Measurements from ENCODE around the gene UCP3. TPM values are rescaled to one million over a fixed set of nuclear protein-coding genes. Genes with fewer than 3 reads are reported as not detected.

The UCP3 gene
- total RNA-seq, 1 experiment from 2014 or later, result 1.3 TPM

DNA sequence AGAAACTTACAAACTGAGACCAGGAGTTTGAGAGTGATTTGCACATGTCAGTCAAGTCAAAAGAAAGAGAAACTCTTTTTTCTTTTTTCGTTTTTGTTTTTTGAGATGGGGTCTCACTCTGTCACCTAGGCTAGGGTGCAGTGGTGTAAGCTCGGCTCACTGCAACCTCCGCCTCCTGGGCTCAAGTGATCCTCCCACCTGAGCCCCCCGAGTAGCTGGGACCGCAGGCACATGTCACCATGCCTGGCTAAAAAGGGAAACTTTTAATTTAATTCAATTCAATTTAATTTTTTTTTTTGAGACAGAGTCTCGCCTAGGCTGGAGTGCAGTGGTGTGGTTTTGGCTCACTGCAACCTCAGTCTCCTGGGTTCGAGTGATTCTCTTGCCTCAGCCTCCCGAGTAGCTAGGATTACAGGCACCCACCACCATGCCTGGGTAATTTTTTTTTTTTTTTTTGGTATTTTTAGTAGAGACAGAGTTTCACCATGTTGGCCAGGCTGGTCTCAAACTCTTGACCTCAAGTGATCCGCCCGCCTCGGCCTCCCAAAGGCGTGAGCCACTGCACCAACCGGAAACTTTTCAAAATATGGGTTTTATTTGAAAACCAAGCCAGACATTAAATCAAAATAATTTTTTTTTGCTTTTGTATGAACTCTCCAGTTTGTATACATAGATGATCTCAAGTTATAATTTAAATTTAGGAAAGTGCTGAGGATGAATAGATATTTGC lies 9.9 kb downstream of the UCP3 start:
- ATAC-seq, result no peak
- Histone ChIP-seq H4K20me1 (ENCODE audit: insufficient read depth) (no peaks in the 10 kb centered on the region), H3K4me1 (ENCODE audit: control insufficient read depth in 1 of 2, insufficient read depth in 2 of 2, low read length in 2 of 2) (no peaks in the 10 kb centered on the region), H3K9ac (ENCODE audit: low read length) (no peak overlapping the region), H2AFZ (ENCODE audit: low read depth, low read length, poor library complexity, severe bottlenecking) (no peak overlapping the region), H3K79me2 (ENCODE audit: insufficient read depth, low read length) (no peaks in the 10 kb centered on the region), H3K4me3 (replicated peaks in 1 of 2; ENCODE audit: low read depth in 1 of 2, low read length in 2 of 2) (no peak overlapping the region), H3K27me3 (ENCODE audit: insufficient read depth, low read length) (no peaks in the 10 kb centered on the region), H3K27ac (ENCODE audit: low read depth, low read length) (no peak overlapping the region), H3K36me3 (ENCODE audit: control insufficient read depth in 1 of 2, insufficient read depth in 2 of 2, low read length in 2 of 2) (no peaks in the 10 kb centered on the region), H3K9me2 (ENCODE audit: insufficient read depth) (no peaks in the 10 kb centered on the region), H3K9me3 (ENCODE audit: control insufficient read depth in 1 of 2, insufficient read depth in 1 of 2, low read depth in 1 of 2, low read length in 2 of 2) (no peaks in the 10 kb centered on the region), H3K4me2 (ENCODE audit: low read length) (no peak overlapping the region)
- intact Hi-C loops (cut with micrococcal nuclease), result no loop called here
- no peak for DNase-seq (ENCODE audit: low read depth, low spot score)
- TF ChIP-seq SP1 (IDR thresholded peaks at IDR 0.05; ENCODE audit: low read depth) (no peak), MAX (IDR thresholded peaks at IDR 0.05) (no peak), ELF1 (IDR thresholded peaks at IDR 0.05; ENCODE audit: borderline replicate concordance, low read depth) (no peak), ATF3 (IDR thresholded peaks at IDR 0.05) (no peak), EZH2phosphoT487 (IDR thresholded peaks at IDR 0.05; ENCODE audit: borderline replicate concordance) (no peak), POLR2A (IDR thresholded peaks at IDR 0.05; ENCODE audit: borderline replicate concordance, extremely low read depth, insufficient read depth, insufficient read length) (no peak), FOSL1 (IDR thresholded peaks at IDR 0.05; ENCODE audit: low read depth) (no peak), CEBPB (IDR thresholded peaks at IDR 0.05; ENCODE audit: low read depth) (no peak), EGR1 (IDR thresholded peaks at IDR 0.05; ENCODE audit: low read depth) (no peak), ZNF274 (IDR thresholded peaks at IDR 0.05; ENCODE audit: low read depth, low read length) (no peak), CBX3 (IDR thresholded peaks at IDR 0.05; ENCODE audit: low read depth) (no peak), RAD21 (IDR thresholded peaks at IDR 0.05; ENCODE audit: low read depth) (no peak), SIN3A (IDR thresholded peaks at IDR 0.05; ENCODE audit: low read depth) (no peak), TCF7L2 (IDR thresholded peaks at IDR 0.05; ENCODE audit: borderline replicate concordance, extremely low read depth, insufficient read depth, insufficient read length) (no peak)
- TF ChIP-seq, protein P1, sequence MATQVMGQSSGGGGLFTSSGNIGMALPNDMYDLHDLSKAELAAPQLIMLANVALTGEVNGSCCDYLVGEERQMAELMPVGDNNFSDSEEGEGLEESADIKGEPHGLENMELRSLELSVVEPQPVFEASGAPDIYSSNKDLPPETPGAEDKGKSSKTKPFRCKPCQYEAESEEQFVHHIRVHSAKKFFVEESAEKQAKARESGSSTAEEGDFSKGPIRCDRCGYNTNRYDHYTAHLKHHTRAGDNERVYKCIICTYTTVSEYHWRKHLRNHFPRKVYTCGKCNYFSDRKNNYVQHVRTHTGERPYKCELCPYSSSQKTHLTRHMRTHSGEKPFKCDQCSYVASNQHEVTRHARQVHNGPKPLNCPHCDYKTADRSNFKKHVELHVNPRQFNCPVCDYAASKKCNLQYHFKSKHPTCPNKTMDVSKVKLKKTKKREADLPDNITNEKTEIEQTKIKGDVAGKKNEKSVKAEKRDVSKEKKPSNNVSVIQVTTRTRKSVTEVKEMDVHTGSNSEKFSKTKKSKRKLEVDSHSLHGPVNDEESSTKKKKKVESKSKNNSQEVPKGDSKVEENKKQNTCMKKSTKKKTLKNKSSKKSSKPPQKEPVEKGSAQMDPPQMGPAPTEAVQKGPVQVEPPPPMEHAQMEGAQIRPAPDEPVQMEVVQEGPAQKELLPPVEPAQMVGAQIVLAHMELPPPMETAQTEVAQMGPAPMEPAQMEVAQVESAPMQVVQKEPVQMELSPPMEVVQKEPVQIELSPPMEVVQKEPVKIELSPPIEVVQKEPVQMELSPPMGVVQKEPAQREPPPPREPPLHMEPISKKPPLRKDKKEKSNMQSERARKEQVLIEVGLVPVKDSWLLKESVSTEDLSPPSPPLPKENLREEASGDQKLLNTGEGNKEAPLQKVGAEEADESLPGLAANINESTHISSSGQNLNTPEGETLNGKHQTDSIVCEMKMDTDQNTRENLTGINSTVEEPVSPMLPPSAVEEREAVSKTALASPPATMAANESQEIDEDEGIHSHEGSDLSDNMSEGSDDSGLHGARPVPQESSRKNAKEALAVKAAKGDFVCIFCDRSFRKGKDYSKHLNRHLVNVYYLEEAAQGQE (IDR thresholded peaks at IDR 0.05; ENCODE audit: low read depth), result no peak
- TF ChIP-seq, protein P2, sequence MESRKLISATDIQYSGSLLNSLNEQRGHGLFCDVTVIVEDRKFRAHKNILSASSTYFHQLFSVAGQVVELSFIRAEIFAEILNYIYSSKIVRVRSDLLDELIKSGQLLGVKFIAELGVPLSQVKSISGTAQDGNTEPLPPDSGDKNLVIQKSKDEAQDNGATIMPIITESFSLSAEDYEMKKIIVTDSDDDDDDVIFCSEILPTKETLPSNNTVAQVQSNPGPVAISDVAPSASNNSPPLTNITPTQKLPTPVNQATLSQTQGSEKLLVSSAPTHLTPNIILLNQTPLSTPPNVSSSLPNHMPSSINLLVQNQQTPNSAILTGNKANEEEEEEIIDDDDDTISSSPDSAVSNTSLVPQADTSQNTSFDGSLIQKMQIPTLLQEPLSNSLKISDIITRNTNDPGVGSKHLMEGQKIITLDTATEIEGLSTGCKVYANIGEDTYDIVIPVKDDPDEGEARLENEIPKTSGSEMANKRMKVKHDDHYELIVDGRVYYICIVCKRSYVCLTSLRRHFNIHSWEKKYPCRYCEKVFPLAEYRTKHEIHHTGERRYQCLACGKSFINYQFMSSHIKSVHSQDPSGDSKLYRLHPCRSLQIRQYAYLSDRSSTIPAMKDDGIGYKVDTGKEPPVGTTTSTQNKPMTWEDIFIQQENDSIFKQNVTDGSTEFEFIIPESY (IDR thresholded peaks at IDR 0.05; ENCODE audit: extremely low read depth, insufficient replicate concordance, low read length), result no peak
- no TSS peak for BruUV-seq (replicated peaks)
- POLR2A ChIA-PET, result no interaction called here
- RAD21 ChIA-PET (ENCODE audit: low non-redundant PET in 1 of 2, low total read pairs in 2 of 2, uncharacterized antibody in 2 of 2, unreplicated experiment in 2 of 2), result no interaction called here
- CTCF ChIA-PET, result no interaction called here

Measured in HCT116 (cell line).